Adipose tissue (tissue), 3 donors: Measurements from ENCODE around the gene AP1G2. TPM values are rescaled to one million over a fixed set of nuclear protein-coding genes. Genes with fewer than 3 reads are reported as not detected.

Source experiments
- H3K27ac ChIP-seq: one replicate; pipeline ENCODE4 v1.5.1; 2013; ENCODE audit warnings: low read depth, low read length
- WGBS, 3 donors: extraction: QIAGEN DNeasy Blood & Tissue Kit; methylation state at CpG; one replicate each; pipeline ENCODE4 v1.1.7; 2013; 5-methylcytosine and 5-hydroxymethylcytosine counted together
- polyA plus RNA-seq, 3 donors: library from polyadenylated mRNA; stranded (reverse); fragments of 200-250 nt; gene quantifications; one replicate each; pipeline ENCODE4 v1.2.3, GENCODE V29; 2013
- donor health status: healthy with polysubstance abuse.
- donor health status: Bipolar disorder and iron deficiency.
- donor health status: healthy.

Gene AP1G2
- polyA plus RNA-seq, 3 donors = 31.8 to 73.2 (median 60.2) TPM

GRCh38 chr14:23577004-23577681 lies 9.6 kb upstream of the AP1G2 start:
- WGBS, 3 donors = 1 to 7% (median 4%) methylated on average over 59 to 66 of the region's 67 CpGs
- H3K27ac ChIP-seq = no peak overlapping the region

GRCh38 chr14:23573384-23574015 lies 5.9 kb upstream of the AP1G2 start:
- no peak overlapping the region for H3K27ac ChIP-seq
- 68 to 79% (median 78%) methylated on average over 5 of the region's 5 CpGs for WGBS, 3 donors

GRCh38 chr14:23572836-23573235 lies 5.2 kb upstream of the AP1G2 start:
- no peak overlapping the region for H3K27ac ChIP-seq

DNA sequence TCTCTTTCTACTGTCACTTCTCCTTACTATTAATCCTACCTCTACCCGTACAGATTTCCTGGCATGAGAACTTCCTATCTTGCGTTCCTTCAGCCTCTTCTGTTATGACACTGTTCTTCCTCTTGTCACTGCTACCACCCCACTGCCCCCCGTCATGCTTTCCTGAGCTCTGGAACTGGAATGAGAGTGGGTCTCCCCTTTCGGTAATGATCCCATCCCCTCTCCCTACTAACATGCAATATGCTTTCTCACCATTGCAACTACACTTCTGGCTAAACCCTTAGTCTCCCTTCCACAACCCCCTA lies 4.9 kb upstream of the AP1G2 start:
- no peak overlapping the region for H3K27ac ChIP-seq
- 39 to 75% (median 48%) methylated on average over 4 of the region's 4 CpGs for WGBS, 3 donors

More at GRCh38 chr14:23572836-23573235, 5.2 kb upstream of the AP1G2 start:
- 23 to 66% (median 30%) methylated on average over 4 of the region's 4 CpGs for WGBS, 3 donors

DNA sequence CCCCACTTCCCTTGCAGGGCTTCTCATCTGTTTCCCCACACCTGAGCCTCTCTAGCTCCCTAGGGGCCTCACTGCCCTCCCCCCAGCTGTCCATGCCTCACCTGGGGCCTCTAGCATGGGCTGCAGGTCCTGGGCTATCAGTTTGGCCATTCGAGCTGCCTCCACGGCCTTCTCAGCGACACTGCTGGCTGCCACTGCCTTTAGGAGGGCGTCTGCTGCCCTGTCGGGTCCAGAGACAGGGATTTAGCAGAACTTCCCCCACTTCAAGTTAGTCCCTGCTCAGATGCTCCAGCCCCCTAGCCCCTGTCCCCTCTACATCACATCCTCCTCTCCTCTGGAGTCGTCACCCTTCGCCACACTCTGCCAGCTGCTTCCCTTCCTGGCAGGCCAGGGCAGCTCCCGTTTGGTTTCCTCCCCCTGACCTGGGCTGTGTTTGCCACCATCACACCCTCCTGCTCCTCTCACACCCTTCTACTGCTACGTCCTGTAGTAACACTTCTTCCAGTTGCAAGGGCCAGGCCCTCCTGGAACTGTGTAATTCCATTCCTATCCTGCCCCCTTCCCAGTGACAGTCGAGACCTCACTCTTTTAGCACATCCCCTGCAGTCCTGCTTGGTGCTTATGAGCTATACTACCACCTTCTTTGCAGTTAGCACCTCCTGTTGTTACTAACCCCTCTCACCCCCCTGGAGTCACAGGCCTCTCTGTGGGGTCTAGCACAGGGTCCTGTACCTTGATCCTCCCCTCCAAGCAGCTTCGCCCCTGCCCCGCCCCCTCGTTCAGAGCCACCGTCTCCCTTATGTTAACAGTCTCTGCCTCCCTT lies 4.3 kb upstream of the AP1G2 start:
- no peak overlapping the region for H3K27ac ChIP-seq
- WGBS, 3 donors = 63 to 73% (median 65%) methylated on average over 14 of the region's 14 CpGs

DNA sequence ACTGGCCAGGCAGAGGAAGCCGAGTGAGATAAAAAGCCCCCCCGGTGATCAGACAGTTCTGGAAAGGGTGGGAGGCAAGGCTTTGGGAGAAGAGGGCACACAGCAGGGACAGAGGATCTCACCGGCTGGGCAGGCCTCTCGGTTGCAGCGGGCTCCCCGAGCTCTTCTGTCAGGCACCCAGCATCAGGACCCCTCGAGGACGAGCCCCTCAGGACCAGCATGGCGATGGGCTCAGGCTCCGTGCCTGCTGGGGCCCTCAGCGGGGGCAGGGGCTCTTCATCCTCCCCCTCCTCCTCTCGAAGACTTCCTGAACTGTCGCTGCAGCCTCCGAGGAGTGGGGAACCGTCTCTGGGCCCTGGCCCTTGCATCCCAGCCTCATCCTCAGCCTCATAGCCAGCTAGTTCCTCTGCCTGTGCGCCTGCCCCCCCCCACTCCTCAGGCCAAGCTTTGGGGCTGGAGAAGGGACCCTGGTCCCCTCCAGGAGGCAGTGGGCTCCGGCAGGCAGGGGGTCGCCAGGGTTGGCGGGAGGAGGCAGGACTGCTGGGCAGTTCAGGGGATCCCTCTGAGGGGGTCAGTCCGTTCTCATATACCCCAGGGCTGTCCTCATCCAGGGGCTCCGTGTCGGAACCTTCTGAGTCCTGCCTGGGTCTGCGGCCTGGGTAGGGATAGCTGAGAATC lies 3.4 kb upstream of the AP1G2 start:
- H3K27ac ChIP-seq = no peak overlapping the region
- 83 to 86% (median 83%) methylated on average over 19 to 23 of the region's 23 CpGs for WGBS, 3 donors

DNA sequence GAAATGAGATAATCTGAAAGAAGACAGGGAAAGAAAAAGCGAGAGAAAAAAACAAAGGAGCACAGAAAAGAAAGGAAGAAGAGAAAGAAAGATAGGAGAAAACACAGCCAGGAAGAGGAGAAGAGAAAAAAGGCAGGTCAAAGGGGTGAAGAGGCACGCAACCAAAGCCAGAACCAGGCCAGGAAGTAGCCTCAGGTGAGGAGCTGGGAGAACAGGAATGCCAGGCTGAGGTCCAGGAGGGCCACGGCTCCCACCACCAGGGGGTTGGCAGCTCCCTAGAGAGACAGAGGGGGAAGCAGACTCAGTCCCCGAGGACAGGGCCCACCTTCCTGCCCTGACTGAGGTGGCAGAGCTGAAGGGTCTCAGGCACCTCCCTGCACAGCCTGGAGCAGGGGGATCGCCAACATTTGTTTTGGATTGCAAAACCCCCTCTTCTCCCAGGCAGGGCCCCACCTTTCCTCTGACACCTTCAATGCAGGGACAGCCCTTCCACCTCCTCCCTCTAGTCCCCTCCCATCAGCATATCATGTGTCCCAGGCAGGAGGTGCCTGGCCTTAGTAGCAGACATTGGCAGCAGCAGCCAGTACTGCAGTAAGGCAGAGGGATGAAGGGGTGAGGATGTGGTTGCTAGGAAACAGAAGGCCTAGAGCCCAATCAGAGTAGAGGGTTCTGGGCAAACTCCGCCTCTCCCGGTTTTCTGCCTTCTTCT lies 2.0 kb upstream of the AP1G2 start:
- H3K27ac ChIP-seq = no peak overlapping the region
- WGBS, 3 donors = 69 to 75% (median 71%) methylated on average over 7 of the region's 7 CpGs

DNA sequence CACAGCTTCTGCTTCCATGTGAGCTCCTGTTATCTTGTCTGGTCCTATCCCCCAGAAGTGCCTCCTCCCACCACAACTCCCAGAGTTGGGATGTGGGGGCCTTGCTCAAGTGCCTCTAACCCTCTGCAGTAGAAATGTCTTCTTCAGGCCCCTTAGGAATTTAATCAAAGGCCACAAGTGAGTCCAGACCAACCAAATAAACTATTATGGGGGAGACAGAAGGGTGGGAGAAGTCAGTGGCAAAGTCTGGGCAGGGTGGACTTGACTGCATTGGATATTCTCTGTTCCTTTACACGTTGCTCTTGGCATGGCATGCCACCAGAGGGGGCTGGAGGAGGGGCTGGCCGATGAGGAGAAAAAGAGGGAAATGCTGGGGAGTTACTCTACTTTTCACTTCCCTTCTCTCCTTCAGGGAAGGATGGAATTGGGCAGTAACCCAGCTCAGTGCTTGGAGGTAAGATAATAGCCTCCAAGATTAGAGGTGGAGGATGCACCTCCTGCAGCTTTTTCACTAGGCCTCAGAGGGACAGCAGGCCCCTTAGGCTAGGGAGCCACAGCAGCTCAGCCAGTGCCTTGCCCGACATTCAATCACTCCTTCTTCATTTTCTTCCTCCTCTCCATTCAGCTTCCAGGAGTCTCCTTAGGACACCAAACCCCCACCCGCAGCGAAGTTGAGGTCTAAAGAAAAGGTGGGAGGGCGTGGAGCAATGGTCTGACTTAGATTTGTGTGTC lies 1.2 kb upstream of the AP1G2 start:
- no peak overlapping the region for H3K27ac ChIP-seq
- WGBS, 3 donors = 57 to 67% (median 60%) methylated on average over 6 of the region's 6 CpGs

- 64 to 77% (median 73%) methylated on average over 2 of the region's 2 CpGs for WGBS, 3 donors
- no peak overlapping the region for H3K27ac ChIP-seq
These were observed 519 bp upstream of the AP1G2 start for GRCh38 chr14:23568021-23568599.

- no peak overlapping the region for H3K27ac ChIP-seq
- WGBS, 3 donors = 10 to 16% (median 12%) methylated on average over 5 of the region's 5 CpGs
These were observed 809 bp downstream of the AP1G2 start for GRCh38 chr14:23566778-23567185.

DNA sequence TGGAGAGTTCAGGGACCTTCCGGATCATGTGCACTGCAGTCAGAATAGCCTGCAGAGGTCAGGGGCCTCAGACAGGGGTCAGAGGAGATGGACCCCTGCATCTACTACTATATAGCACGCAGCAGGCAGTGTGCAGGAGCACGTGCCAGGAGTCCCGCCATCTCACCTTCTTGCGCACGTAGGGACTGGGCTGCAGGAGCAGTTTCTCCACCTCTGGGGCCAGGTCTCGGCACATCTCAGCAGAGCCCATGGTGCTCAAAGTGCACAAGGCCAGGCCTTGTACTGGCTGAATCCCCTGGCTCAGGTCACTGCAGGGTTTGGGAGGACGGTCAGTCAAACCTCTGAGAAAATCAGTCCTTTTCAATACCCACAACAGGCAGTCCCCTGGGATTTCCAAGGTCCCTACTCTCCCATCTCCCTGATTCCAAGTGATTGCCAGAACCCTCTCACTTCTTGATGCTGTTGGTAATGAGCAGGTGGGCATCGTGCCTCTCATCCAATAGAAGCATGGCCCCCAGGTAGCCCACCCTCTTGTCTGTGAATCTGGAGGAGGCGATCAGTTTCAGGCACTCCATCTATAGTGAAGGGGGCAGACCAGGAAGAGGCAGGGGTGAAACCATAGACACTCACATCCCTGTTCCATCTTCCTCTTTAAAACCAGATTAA lies 1.3 kb downstream of the AP1G2 start:
- no peak overlapping the region for H3K27ac ChIP-seq
- WGBS, 3 donors = 90 to 94% (median 93%) methylated on average over 10 of the region's 10 CpGs

DNA sequence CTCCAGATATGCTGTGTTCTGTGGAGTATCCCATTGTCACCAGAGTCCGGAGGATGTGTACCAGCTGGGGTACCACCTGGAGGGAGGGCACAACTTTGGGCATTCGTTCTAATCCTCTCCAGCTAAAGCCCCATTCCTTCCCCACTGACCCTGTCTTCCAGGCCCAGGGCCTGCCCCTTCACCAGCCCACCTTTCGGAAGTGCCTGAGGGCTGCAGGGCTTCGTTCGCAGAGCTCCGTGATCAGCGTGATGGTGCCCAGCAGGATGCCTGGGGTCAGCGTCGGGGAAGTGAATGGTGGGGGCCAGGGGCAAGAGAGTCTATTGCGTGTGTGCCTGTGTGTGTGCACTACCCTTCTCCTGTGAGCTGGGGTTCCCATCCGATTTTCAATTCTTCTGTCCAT lies 2.0 kb downstream of the AP1G2 start:
- WGBS, 3 donors = 87 to 90% (median 90%) methylated on average over 11 of the region's 11 CpGs

GRCh38 chr14:23564876-23565275 lies 2.7 kb downstream of the AP1G2 start:
- 85 to 92% (median 88%) methylated on average over 7 of the region's 7 CpGs for WGBS, 3 donors
- no peak overlapping the region for H3K27ac ChIP-seq

More for the DNA sequence above, 2.0 kb downstream of the AP1G2 start:
- H3K27ac ChIP-seq = no peak overlapping the region

GRCh38 chr14:23564181-23564812 lies 3.3 kb downstream of the AP1G2 start:
- WGBS, 3 donors = 82 to 88% (median 86%) methylated on average over 13 of the region's 13 CpGs
- H3K27ac ChIP-seq = no peak overlapping the region

DNA sequence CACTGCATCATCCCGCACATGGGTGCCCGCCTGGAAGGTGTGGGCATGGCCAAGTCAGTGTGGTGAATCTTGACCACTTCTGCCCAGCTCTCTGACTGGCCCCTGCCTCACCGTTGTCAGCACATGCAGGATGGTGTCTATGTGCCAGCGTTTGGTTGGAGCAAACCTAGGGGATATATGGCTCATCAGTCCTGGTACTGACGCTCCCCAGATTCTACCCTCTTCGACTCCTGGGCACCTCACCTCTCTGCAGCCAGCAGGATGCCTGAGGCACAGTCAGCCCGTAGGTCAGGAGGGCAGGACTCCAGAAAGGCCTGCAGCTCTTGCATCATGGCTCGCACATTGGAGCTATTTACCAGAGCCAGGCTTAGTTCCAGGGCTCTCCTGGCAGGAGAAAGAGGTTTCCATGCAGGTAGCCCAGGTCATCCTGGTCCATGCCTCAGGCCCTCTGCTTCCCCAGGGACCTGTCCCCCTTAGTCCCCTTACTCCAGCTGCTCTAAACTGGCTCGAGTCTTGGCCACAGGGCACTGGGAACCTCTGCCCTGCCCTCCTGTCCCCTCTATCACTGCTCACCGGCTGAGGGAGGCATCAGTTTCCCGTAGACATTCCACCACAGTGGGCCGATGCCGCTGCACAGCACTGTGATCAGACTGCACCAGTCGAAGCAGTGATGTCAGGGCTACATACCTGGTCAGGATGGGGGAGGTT lies 4.0 kb downstream of the AP1G2 start:
- 77 to 83% (median 79%) methylated on average over 14 of the region's 14 CpGs for WGBS, 3 donors
- H3K27ac ChIP-seq = no peak overlapping the region
